HFFc6 (cell line): ENCODE measurements around the gene SCARB1. TPM values are rescaled to one million over a fixed set of nuclear protein-coding genes. Genes with fewer than 3 reads are reported as not detected.

Experiments
- DNase-seq: peaks from one replicate; pipeline ENCODE4 v3.0.0-alpha.2; 2018
- H3K27ac Mint-ChIP-seq: 2 replicates; pipeline ENCODE4 v1.8.0; 2020; ENCODE audit warnings: mild to moderate bottlenecking, mixed read lengths
- H3K27me3 Mint-ChIP-seq: 2 replicates; pipeline ENCODE4 v1.8.0; 2021; ENCODE audit warnings: mild to moderate bottlenecking, moderate library complexity, mixed read lengths; ENCODE audit not compliant: insufficient read depth
- H3K36me3 Mint-ChIP-seq: 2 replicates; pipeline ENCODE4 v1.8.0; 2021; ENCODE audit warnings: low read depth, mixed read lengths
- H3K4me1 Mint-ChIP-seq: 2 replicates; pipeline ENCODE4 v1.8.0; 2020; ENCODE audit warnings: low read depth, mixed read lengths
- H3K4me3 Mint-ChIP-seq: 2 replicates; pipeline ENCODE4 v1.8.0; 2020; ENCODE audit warnings: mild to moderate bottlenecking, moderate library complexity, mixed read lengths
- H3K9me3 Mint-ChIP-seq: 2 replicates; pipeline ENCODE4 v1.8.0; 2020; ENCODE audit warnings: mild to moderate bottlenecking, mixed read lengths
- CTCF ChIP-seq: fragments of 200-600 bp; sonication (generic); IDR thresholded peaks from 2 replicates; pipeline ENCODE4 v1.5.0; 2021; ENCODE audit warnings: antibody characterized with exemption, mild to moderate bottlenecking
- total RNA-seq, 6 experiments: library from RNA; stranded (reverse); fragmentation: NEBNext Ultra II Directional; extraction: Animal tissue kit (Norgen Biotek cat#: 25700); gene quantifications; 2 replicates in 1 of 6; 3 replicates in 5 of 6; pipeline ENCODE4 v1.2.3, GENCODE V29; 2021

SCARB1 gene
- total RNA-seq, 6 experiments from 2014 or later = 34.8 to 46.3 (median 36.8) TPM

GRCh38 chr12:124844411-124845397, 19.0 kb downstream of the SCARB1 start:
- no peak for TF ChIP-seq CTCF
- H3K27ac Mint-ChIP-seq = no peak overlapping the region
- peaks cover 16% of the 10 kb centered on the region for H3K4me1 Mint-ChIP-seq
- no peaks in the 10 kb centered on the region for H3K9me3 Mint-ChIP-seq
- peaks cover 5% of the 10 kb centered on the region; the same call in 1 of the 2 replicates for H3K36me3 Mint-ChIP-seq
- H3K27me3 Mint-ChIP-seq = no peaks in the 10 kb centered on the region; the same call in 1 of the 2 replicates
- H3K4me3 Mint-ChIP-seq = no peak overlapping the region
- no peak for DNase-seq

- no peak for TF ChIP-seq CTCF
- H3K4me3 Mint-ChIP-seq = no peak overlapping the region
- peaks cover 31% of the 10 kb centered on the region for H3K4me1 Mint-ChIP-seq
- no peaks in the 10 kb centered on the region for H3K9me3 Mint-ChIP-seq
- H3K36me3 Mint-ChIP-seq = no peaks in the 10 kb centered on the region; the same call in 1 of the 2 replicates
- no peak overlapping the region for H3K27ac Mint-ChIP-seq
- H3K27me3 Mint-ChIP-seq = no peaks in the 10 kb centered on the region; the same call in 1 of the 2 replicates
- DNase-seq = no peak
These were observed 20.7 kb downstream of the SCARB1 start for GRCh38 chr12:124842800-124843510.

GRCh38 chr12:124842073-124842749, 21.5 kb downstream of the SCARB1 start:
- Mint-ChIP-seq H3K4me1 (peaks cover 31% of the 10 kb centered on the region), H3K27ac (no peak overlapping the region), H3K36me3 (no peaks in the 10 kb centered on the region; the same call in 1 of the 2 replicates), H3K27me3 (no peaks in the 10 kb centered on the region; the same call in 1 of the 2 replicates), H3K9me3 (no peaks in the 10 kb centered on the region), H3K4me3 (no peak overlapping the region)
- no peak for DNase-seq
- no peak for TF ChIP-seq CTCF

- H3K36me3 Mint-ChIP-seq = no peaks in the 10 kb centered on the region; the same call in 1 of the 2 replicates
These were observed 22.1 kb downstream of the SCARB1 start for GRCh38 chr12:124841558-124841945.

More at GRCh38 chr12:124841558-124841945, 22.1 kb downstream of the SCARB1 start:
- peaks cover 31% of the 10 kb centered on the region for H3K4me1 Mint-ChIP-seq
- no peaks in the 10 kb centered on the region for H3K9me3 Mint-ChIP-seq
- H3K27me3 Mint-ChIP-seq = no peaks in the 10 kb centered on the region; the same call in 1 of the 2 replicates
- no peak overlapping the region for H3K27ac Mint-ChIP-seq
- H3K4me3 Mint-ChIP-seq = no peak overlapping the region
- no peak for TF ChIP-seq CTCF
- no peak for DNase-seq
